HCEC 1CT (cell line): ENCODE measurements around the gene NPFF.

Experiments
- DNase-seq: peaks from one replicate; pipeline ENCODE4 v3.0.0-alpha.2; 2017

Gene NPFF

DNA sequence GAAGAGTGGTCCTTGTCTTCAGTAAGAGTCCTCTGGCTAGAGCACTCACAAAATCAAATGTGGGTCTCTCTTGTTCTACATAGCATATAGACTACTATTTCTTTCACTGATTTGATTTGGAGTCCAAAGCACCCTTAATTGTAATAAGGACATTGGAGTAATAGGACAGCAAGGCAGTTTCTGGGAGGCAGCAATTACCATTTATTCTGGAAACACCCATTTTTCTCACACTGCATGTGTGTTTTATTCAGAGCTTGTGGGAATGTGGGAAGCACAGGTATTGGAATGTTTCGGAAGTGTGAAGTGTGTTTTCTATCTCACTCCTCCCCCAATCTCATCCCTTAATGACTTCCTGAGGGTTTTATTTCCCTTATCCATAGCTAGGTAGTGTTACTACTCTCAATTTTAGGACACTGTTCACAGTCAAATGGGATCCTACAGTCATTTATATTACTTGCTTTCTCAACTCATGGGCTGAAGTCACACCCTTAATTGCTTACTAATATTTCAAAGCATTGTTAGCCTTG lies 35.2 kb downstream of the NPFF start:
- no peak for DNase-seq

DNA sequence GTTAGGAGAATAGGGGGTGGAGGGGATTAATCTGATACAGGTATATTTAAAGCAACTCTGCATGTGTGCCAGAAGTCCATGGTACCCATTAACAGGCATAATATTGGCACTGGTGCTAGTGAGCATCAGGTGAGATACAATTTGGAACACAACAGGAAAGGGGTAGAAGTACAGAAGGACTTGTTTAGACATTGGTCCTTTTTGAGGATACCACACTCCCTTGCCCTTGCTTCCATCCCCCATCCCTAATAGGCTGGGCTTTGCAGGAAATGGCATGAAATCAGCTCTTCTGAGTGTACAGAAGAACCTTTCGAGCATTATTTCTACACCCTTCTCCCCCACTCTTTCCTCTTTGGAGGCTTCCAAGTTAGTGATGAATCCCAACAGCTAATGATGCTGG lies 39.0 kb downstream of the NPFF start:
- DNase-seq = no peak

DNA sequence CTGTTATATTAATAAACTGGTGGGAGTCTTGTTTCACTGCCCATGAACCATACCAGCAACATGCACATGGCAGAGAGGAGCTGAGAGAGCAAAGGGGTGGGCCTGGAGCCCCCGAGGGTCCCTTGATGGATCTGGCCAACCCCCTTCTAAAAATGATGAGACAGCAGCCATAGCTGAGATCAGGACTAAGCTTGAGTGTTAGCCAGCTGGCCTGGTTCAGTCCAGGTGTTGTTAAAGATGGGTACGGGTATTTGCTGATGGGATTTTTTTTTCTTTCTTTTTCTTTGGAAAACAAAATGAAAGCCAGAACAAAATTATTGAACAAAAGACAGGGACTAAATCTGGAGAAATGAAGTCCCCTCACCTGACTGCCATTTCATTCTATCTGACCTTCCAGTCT lies 39.4 kb downstream of the NPFF start:
- DNase-seq = no peak

DNA sequence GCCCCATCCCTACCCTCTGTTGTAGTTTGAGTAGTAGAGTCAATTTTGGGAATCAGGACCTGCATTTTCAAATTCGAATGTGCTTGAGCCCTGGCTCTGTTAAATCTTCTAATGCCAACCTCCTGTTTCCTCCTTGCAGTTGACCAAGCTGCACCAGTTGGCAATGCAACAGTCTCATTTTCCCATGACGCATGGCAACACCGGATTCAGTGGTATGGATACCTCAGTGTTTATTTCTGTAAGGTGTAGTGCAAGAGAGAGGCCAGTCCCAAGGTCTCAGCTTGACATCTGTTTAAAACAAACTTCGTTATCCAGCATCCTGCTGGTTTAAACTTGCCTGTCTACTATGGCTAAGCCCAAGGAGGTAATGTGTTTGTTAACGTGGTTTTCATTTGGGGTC lies 40.2 kb downstream of the NPFF start:
- DNase-seq = no peak

DNA sequence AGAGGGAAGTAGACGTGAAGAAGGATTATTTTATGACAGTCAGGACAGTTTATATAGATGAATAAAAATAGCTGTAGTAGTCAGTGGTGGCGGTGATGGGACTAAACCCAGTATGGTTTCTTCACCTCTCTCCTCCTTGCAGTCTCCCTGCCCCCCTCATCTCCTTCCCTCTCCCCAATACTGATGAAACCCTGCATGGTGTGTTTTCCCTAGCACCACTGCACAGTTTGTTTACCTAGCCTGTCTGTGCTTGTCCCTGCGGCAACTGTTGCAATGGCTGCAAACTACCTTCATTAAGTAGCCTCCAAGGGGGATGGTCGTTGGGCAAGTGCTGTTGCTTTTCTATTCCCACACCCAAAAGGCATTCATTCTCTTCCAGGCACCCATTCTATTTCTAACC lies 40.6 kb downstream of the NPFF start:
- DNase-seq = no peak

DNA sequence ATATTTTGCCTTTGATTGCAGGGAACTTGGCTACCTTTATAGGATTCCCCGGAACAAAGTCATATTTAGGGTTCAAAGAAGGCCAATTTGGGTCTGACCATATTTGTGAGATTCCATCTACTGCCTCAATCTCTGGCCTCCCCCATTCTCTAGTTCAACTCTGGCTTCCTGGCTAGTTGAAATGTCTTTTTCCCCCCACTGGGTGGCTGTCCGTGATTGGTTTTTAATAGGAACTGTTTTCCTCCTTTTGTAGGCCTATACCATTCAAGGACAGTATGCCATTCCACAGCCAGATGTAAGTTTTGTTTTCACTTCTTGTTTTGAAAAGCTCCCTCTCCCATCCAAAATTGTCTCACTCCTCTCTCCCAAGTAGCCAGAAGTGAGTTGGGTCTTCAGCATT lies 41.6 kb downstream of the NPFF start:
- no peak for DNase-seq

DNA sequence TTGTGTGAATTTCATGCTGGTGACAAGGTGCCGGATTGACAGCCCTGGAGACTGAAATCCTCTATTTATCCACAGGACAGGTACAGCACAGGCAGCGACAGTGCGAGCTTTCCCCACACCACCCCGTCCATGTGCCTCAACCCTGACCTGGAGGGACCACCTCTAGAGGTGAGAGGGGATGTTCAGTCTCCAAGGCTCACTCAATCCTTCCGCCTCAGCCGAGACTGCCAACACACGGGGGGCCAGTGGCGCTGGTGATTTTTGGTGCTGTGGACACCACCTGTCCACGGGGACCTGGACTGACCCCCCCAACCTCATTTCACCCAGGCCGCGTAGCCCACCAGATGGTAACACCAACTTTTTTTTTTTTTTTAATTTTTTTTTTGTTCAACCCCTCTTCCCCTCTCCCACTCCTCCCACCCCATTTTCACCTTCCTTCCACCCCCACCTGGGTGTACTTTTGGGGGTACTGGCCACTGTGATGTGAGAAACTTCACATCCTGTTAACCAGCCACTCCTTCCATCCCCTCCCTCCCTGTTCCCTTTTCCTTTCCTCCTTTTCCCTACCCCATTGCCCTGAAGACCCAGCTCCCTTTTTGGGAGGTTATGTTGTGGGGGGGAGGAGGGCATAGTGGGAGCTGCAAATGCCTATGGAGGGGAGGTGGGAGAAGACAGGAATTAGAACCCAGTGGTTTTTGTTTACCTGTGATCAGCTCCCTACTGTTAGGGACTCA lies 42.4 kb downstream of the NPFF start:
- DNase-seq = no peak

DNA sequence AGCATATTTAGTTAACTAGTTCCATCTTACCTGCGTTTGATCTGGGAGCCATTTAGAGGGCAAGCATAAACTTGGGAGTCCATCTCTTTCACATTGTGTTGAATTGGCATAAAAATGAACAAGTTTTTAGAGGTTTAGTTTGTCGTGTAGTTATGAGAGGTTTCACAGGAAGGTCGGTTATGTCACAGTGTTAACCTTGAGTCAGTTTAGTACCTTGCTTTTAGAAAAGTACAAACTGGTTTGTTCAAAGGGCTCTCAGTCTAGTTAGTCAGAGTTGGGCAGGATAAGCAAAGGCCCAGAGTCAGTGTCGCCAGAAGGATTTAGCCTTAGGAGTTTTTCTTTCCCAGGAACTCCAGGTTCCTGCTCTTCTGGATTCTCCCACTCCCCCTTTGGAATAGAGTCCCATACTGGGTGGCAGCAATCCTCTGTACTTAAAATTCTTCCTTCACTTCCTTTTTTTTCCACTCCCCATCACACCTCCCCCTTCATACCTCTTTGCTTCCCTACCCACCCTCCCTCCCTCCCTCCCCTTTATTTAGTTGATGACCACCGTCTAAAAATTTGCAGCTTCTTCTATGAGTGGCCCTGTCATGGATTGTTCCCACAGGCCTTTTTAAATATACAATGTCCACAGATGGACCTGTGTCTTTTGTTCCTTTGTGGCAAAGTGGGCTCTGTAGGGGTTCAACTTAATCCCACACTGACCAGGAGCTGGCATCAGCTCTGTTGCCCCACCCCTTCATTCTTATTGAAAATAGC lies 43.3 kb downstream of the NPFF start:
- no peak for DNase-seq

DNA sequence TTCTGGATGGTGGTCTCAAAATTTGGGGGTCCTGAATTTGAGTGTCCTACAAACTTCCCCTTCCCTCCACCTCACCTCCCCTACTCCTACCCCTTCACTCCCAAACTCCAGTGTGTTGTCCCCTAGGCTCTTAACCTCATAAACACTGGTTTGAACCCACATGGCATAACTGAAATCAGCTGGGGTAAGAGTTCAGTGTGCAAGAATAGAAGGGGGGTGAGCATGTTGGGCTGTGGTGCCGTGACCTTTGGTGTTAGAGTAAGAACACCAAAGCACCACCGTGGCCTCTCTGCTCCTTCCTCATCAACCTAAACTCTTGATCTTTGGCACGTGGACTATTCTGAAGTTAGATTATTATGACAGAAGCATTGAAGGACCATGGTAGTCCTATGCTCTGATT lies 44.3 kb downstream of the NPFF start:
- DNase-seq = no peak

DNA sequence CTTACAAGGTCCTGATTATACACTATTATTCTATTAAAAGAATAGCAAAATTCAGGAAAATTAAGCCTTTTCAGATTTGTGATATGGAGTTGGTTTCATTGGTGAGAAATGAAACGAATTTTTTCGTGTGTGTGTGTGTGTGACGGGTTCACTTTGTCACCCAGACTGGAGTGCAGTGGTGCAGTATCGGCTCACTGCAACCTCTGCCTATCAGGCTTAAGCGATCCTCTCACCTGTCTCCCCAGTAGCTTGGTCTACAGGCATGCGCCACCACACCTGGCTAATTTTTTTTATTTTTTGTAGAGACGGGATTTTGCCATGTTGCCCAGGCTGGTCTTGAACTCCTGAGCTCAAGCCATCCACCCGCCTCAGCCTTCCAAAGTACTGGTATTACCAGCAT lies 45.7 kb downstream of the NPFF start:
- DNase-seq = no peak

DNA sequence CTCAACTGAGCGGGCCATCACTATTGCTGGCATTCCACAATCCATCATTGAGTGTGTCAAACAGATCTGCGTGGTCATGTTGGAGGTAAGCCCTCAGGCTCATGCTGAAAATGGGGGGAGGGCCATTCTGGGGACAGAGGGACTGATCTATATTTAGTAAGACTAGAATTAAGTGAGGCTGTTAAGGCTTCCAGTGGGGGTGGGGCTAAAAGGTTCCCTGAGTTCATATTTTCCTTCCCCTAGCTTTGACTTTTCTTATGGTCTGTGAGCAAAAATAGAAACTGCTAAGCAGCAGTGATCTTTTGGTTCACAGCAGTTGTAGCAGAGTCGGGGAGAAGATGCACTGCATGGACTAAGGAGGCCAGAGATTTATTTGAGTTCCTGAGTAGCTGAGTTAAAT lies 46.2 kb downstream of the NPFF start:
- DNase-seq = no peak

DNA sequence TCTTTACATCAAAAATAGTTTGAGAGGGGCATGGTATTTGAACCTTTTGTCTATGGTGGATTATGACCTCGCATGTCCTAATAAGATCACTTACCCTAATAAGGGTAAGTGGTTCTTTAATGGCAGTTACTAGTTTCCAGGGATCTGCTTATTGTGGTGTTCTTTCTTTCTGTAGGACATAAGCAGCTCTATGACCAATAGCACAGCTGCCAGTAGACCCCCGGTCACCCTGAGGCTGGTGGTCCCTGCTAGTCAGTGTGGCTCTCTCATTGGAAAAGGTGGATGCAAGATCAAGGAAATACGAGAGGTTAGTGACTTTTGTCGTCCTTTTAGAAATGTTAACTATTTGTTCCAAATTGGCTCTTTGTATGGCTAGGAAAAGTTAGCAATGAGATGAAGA lies 48.2 kb downstream of the NPFF start:
- DNase-seq = no peak
